MG63 (cell line): ENCODE measurements around the gene UNC93A. TPM values are rescaled to one million over a fixed set of nuclear protein-coding genes. Genes with fewer than 3 reads are reported as not detected.
"Not testable (repeated sequence)": the region's sequence is repeated elsewhere in the genome, so short reads cannot be mapped to it uniquely, and the experiment has no call there.

ENCODE experiments used
- DNase-seq: peaks from one replicate; pipeline ENCODE4 v3.0.0-alpha.2; 2020
- H3K27me3 ChIP-seq: fragments of 250-450 bp; sonication (Bioruptor Pico); 2 replicates; pipeline ENCODE4 v1.5.1; 2020; ENCODE audit warnings: mild to moderate bottlenecking, moderate library complexity
- H3K36me3 ChIP-seq: fragments of 250-450 bp; sonication (Bioruptor Pico); 2 replicates; pipeline ENCODE4 v1.5.1; 2020; ENCODE audit warnings: mild to moderate bottlenecking, moderate library complexity
- H3K4me3 ChIP-seq: fragments of 250-450 bp; sonication (Bioruptor Pico); 2 replicates; pipeline ENCODE4 v1.5.1; 2020; ENCODE audit warnings: mild to moderate bottlenecking, moderate library complexity
- H3K9me3 ChIP-seq: fragments of 250-450 bp; sonication (Bioruptor Pico); 2 replicates; pipeline ENCODE4 v1.5.1; 2020; ENCODE audit warnings: mild to moderate bottlenecking, moderate library complexity
- total RNA-seq: library from RNA; depleted of rRNA; stranded (reverse); fragments of >200 nt; shearing (Covaris generic); gene quantifications from 2 replicates; pipeline ENCODE4 v1.2.3, GENCODE V29; 2014; ENCODE audit warnings: low replicate concordance

UNC93A gene
- total RNA-seq, 1 experiment from 2014 or later = not detected

GRCh38 chr6:167318354-167318753 is 27.2 kb downstream of the UNC93A start:
- not testable (repeated sequence) for H3K4me3 ChIP-seq, H3K9me3 ChIP-seq, H3K27me3 ChIP-seq, H3K36me3 ChIP-seq, DNase-seq

- not testable (repeated sequence) for H3K9me3 ChIP-seq, DNase-seq, H3K36me3 ChIP-seq, H3K27me3 ChIP-seq, H3K4me3 ChIP-seq
These were observed 27.7 kb downstream of the UNC93A start for GRCh38 chr6:167318856-167319255.

- H3K4me3 ChIP-seq, DNase-seq, H3K36me3 ChIP-seq, H3K27me3 ChIP-seq, H3K9me3 ChIP-seq: not testable (repeated sequence)
These were observed 29.0 kb downstream of the UNC93A start for GRCh38 chr6:167319856-167320753.

- H3K27me3 ChIP-seq, H3K36me3 ChIP-seq, H3K4me3 ChIP-seq, DNase-seq, H3K9me3 ChIP-seq: not testable (repeated sequence)
These were observed 29.6 kb downstream of the UNC93A start for GRCh38 chr6:167320754-167321056.

- H3K4me3 ChIP-seq, H3K9me3 ChIP-seq, H3K27me3 ChIP-seq, H3K36me3 ChIP-seq, DNase-seq: not testable (repeated sequence)
These were observed 30.1 kb downstream of the UNC93A start for GRCh38 chr6:167321185-167321584.

- no peaks in the 10 kb centered on the region for H3K27me3 ChIP-seq
- no peaks in the 10 kb centered on the region for H3K36me3 ChIP-seq
- no peak overlapping the region for H3K4me3 ChIP-seq
- no peaks in the 10 kb centered on the region for H3K9me3 ChIP-seq
- no peak for DNase-seq
These were observed 32.0 kb downstream of the UNC93A start for GRCh38 chr6:167323111-167323510.

GRCh38 chr6:167324111-167324510 is 33.0 kb downstream of the UNC93A start:
- Histone ChIP-seq H3K9me3 (no peaks in the 10 kb centered on the region), H3K36me3 (no peaks in the 10 kb centered on the region), H3K27me3 (no peaks in the 10 kb centered on the region), H3K4me3 (no peak overlapping the region)
- no peak for DNase-seq

- Histone ChIP-seq H3K27me3 (no peaks in the 10 kb centered on the region), H3K36me3 (no peaks in the 10 kb centered on the region), H3K4me3 (no peak overlapping the region), H3K9me3 (no peaks in the 10 kb centered on the region)
- no peak for DNase-seq
These were observed 34.7 kb downstream of the UNC93A start for GRCh38 chr6:167325766-167326165.

- no peak for DNase-seq
- Histone ChIP-seq H3K9me3 (no peaks in the 10 kb centered on the region), H3K4me3 (no peak overlapping the region), H3K27me3 (no peaks in the 10 kb centered on the region; the same call in 1 of the 2 replicates), H3K36me3 (no peaks in the 10 kb centered on the region)
These were observed 36.3 kb downstream of the UNC93A start for GRCh38 chr6:167327391-167327790.

GRCh38 chr6:167328086-167328485 is 37.0 kb downstream of the UNC93A start:
- DNase-seq = no peak

GRCh38 chr6:167329014-167329413 is 37.9 kb downstream of the UNC93A start:
- Histone ChIP-seq H3K9me3 (no peaks in the 10 kb centered on the region), H3K4me3 (no peak overlapping the region), H3K27me3 (no peaks in the 10 kb centered on the region; the same call in 1 of the 2 replicates), H3K36me3 (no peaks in the 10 kb centered on the region)
- no peak for DNase-seq

More at GRCh38 chr6:167328086-167328485, 37.0 kb downstream of the UNC93A start:
- Histone ChIP-seq H3K36me3 (no peaks in the 10 kb centered on the region), H3K4me3 (no peak overlapping the region), H3K27me3 (no peaks in the 10 kb centered on the region; the same call in 1 of the 2 replicates), H3K9me3 (no peaks in the 10 kb centered on the region)

- Histone ChIP-seq H3K4me3 (no peak overlapping the region), H3K27me3 (no peaks in the 10 kb centered on the region; the same call in 1 of the 2 replicates), H3K36me3 (no peaks in the 10 kb centered on the region), H3K9me3 (no peaks in the 10 kb centered on the region)
- DNase-seq = no peak
These were observed 39.6 kb downstream of the UNC93A start for GRCh38 chr6:167330750-167331149.

- no peaks in the 10 kb centered on the region; the same call in 1 of the 2 replicates for H3K27me3 ChIP-seq
- no peaks in the 10 kb centered on the region for H3K9me3 ChIP-seq
- DNase-seq = no peak
- no peaks in the 10 kb centered on the region for H3K36me3 ChIP-seq
- no peak overlapping the region for H3K4me3 ChIP-seq
These were observed 40.5 kb downstream of the UNC93A start for GRCh38 chr6:167331565-167331964.

- Histone ChIP-seq H3K27me3 (no peaks in the 10 kb centered on the region; the same call in 1 of the 2 replicates), H3K4me3 (no peak overlapping the region), H3K9me3 (no peaks in the 10 kb centered on the region), H3K36me3 (no peaks in the 10 kb centered on the region)
- peak; percentile 67 for DNase-seq
These were observed 45.9 kb downstream of the UNC93A start for GRCh38 chr6:167336844-167337630.

- no peaks in the 10 kb centered on the region for H3K36me3 ChIP-seq
- no peaks in the 10 kb centered on the region for H3K27me3 ChIP-seq
- DNase-seq = no peak
- H3K4me3 ChIP-seq = no peak overlapping the region
- H3K9me3 ChIP-seq = no peaks in the 10 kb centered on the region
These were observed 46.7 kb downstream of the UNC93A start for GRCh38 chr6:167337675-167338449.

- H3K9me3 ChIP-seq = no peaks in the 10 kb centered on the region
- H3K4me3 ChIP-seq = no peak overlapping the region
- DNase-seq = no peak
These were observed 47.5 kb downstream of the UNC93A start for GRCh38 chr6:167338541-167339117.

More at GRCh38 chr6:167338541-167339117, 47.5 kb downstream of the UNC93A start:
- no peaks in the 10 kb centered on the region for H3K27me3 ChIP-seq
- no peaks in the 10 kb centered on the region for H3K36me3 ChIP-seq
